ENCODE measurements around the gene SUN3. TPM values are rescaled to one million over a fixed set of nuclear protein-coding genes. Genes with fewer than 3 reads are reported as not detected.

SUN3 gene
- total and polyA plus RNA-seq, 10 of the 15 experiments (the other 5 are each of a cell fraction or from before 2014, with no cell fraction given): 0.29 to 0.48 TPM; not detected in 8

- TF ChIP-seq NR2C1 (IDR thresholded peaks at IDR 0.05): no peak
Measured at GRCh38 chr7:47991270-47991669, 37.6 kb downstream of the SUN3 start (continued).

GRCh38 chr7:47990592-47990991 lies 38.3 kb downstream of the SUN3 start:
- no peak overlapping the region for H3K27ac ChIP-seq (ENCODE audit: control insufficient read depth, insufficient read depth)
- H3K9ac ChIP-seq (ENCODE audit: control insufficient read depth, insufficient read depth, low read length): no peak overlapping the region
- no peaks in the 10 kb centered on the region for H3K27me3 ChIP-seq (replicated peaks in 1 of 2; ENCODE audit: control insufficient read depth in 2 of 2, insufficient read depth in 2 of 2, low read length in 1 of 2)
- no peak overlapping the region for H3K4me2 ChIP-seq (ENCODE audit: control insufficient read depth, insufficient read depth)
- intact Hi-C loops (cut with micrococcal nuclease; ENCODE audit: unreplicated experiment): loop anchor here (2.0 kb wide), 1 partner anchor 94 kb away; no protein-coding TSS in a partner anchor
- H3K4me3 ChIP-seq: no peak overlapping the region
- H4K20me1 ChIP-seq (ENCODE audit: control insufficient read depth, insufficient read depth): no peaks in the 10 kb centered on the region
- FAIRE-seq: no peak
- in situ Hi-C loops (cut with MboI): loop anchor here (5.0 kb wide), 1 partner anchor 117 kb away; no protein-coding TSS in a partner anchor
- no peaks in the 10 kb centered on the region for H3K79me2 ChIP-seq (ENCODE audit: control insufficient read depth, insufficient read depth, low read length)
- H3K9me3 ChIP-seq (replicated peaks; ENCODE audit: control insufficient read depth, insufficient read depth, low read length): no peaks in the 10 kb centered on the region
- no TSS peak for BruUV-seq (replicated peaks)
- H3K4me1 ChIP-seq (ENCODE audit: control insufficient read depth, insufficient read depth, low read length): peaks cover 5% of the 10 kb centered on the region; the same call in 1 of the 2 replicates
- SMC1A ChIA-PET (ENCODE audit: uncharacterized antibody, unreplicated experiment): interaction anchor here (1.0 to 2.3 kb wide), 7 partner anchors 8 to 164 kb away, joined by 3 to 41 read pairs (median 4); no protein-coding TSS in a partner anchor
- no peaks in the 10 kb centered on the region for H3K36me3 ChIP-seq (ENCODE audit: control insufficient read depth in 2 of 2, insufficient read depth in 2 of 2, low read length in 1 of 2)
- CTCF ChIA-PET: interaction anchor here (1.0 to 7.5 kb wide), 10 partner anchors 11 to 117 kb away, joined by 3 to 210 read pairs (median 4); partner anchors contain the start of genes HUS1 and PKD1L1
- ATAC-seq: no peak
- POLR2A ChIA-PET: no interaction called here
- RAD21 ChIA-PET (ENCODE audit: unreplicated experiment): interaction anchor here (0.7 to 3.3 kb wide), 6 partner anchors 94 to 164 kb away, joined by 3 to 79 read pairs (median 8); partner anchors contain the start of gene UPP1
- WGBS (ENCODE audit: insufficient coverage, insufficient replicate concordance, low lambda C conversion rate, missing lambda C conversion rate): 86% methylated on average over 5 of the region's 5 CpGs
- no peak for DNase-seq (ENCODE audit: low read depth, low spot score)
- no peak for TF ChIP-seq E4F1 (IDR thresholded peaks at IDR 0.05; ENCODE audit: borderline replicate concordance, partially characterized antibody)
- no peak for TF ChIP-seq ZNF592 (IDR thresholded peaks at IDR 0.05)
- TF ChIP-seq ZBTB33 (IDR thresholded peaks at IDR 0.05): no peak
- TF ChIP-seq CBFB (IDR thresholded peaks at IDR 0.05; ENCODE audit: low read depth): no peak
- TF ChIP-seq CREM (IDR thresholded peaks at IDR 0.05; ENCODE audit: low read depth): no peak
- no peak for TF ChIP-seq GATAD2B (conservative IDR thresholded peaks at IDR 0.05; ENCODE audit: low read depth)
- TF ChIP-seq RAD21 (IDR thresholded peaks at IDR 0.05; ENCODE audit: insufficient read depth, low read depth, low read length): no peak
- no peak overlapping the region for H2AFZ ChIP-seq (ENCODE audit: control insufficient read depth, low read depth, low read length)

Data from GM12878 (cell line).